ENCODE results near the gene ECHS1. TPM values are rescaled to one million over a fixed set of nuclear protein-coding genes. Genes with fewer than 3 reads are reported as not detected.

ECHS1 gene
- total and polyA plus RNA-seq, 10 of the 15 experiments (the other 5 are each of a cell fraction or from before 2014, with no cell fraction given) = 32.7 to 164 (median 62.4) TPM

GRCh38 chr10:133388236-133388972 lies 15.2 kb upstream of the ECHS1 start (continued):
- TF ChIP-seq NKRF (conservative IDR thresholded peaks at IDR 0.05) (no peak), RFX5 (IDR thresholded peaks at IDR 0.05; ENCODE audit: low read depth, low read length) (no peak), IKZF1 (conservative IDR thresholded peaks at IDR 0.05) (no peak; the same call in 1 of the 2 replicates), SMAD5 (IDR thresholded peaks at IDR 0.05; ENCODE audit: low read depth) (peak; percentile 45), ZZZ3 (IDR thresholded peaks at IDR 0.05; ENCODE audit: control insufficient read depth, insufficient read length, low read depth) (no peak), NR2C1 (IDR thresholded peaks at IDR 0.05) (peak; percentile 53), ZBED1 (IDR thresholded peaks at IDR 0.05; ENCODE audit: borderline replicate concordance) (no peak), STAT1 (conservative IDR thresholded peaks at IDR 0.05) (no peak), NBN (IDR thresholded peaks at IDR 0.05) (no peak), RAD51 (IDR thresholded peaks at IDR 0.05) (no peak), TARDBP (IDR thresholded peaks at IDR 0.05; ENCODE audit: borderline replicate concordance) (no peak), RELB (IDR thresholded peaks at IDR 0.05; ENCODE audit: low read depth) (peak; percentile 86), SREBF1 (IDR thresholded peaks at IDR 0.05; ENCODE audit: low read length) (no peak), SMC3 (IDR thresholded peaks at IDR 0.05; ENCODE audit: borderline replicate concordance, low read length) (no peak), HCFC1 (IDR thresholded peaks at IDR 0.05; ENCODE audit: low read length) (no peak; the same call in 1 of the 2 replicates), ELK1 (IDR thresholded peaks at IDR 0.05; ENCODE audit: low read depth, low read length) (no peak), USF1 (IDR thresholded peaks at IDR 0.05; ENCODE audit: borderline replicate concordance, extremely low read length, insufficient read depth, low read depth, low read length) (no peak), TAF1 (IDR thresholded peaks at IDR 0.05; ENCODE audit: borderline replicate concordance, low read depth, low read length) (peak; percentile 50; the same call in 1 of the 2 replicates), USF2 (IDR thresholded peaks at IDR 0.05; ENCODE audit: borderline replicate concordance, low read depth, low read length) (no peak), NR2C2 (IDR thresholded peaks at IDR 0.05; ENCODE audit: borderline replicate concordance, control insufficient read depth, insufficient read length, low read depth) (no peak), MTA2 (IDR thresholded peaks at IDR 0.05; ENCODE audit: low read depth) (no peak), MYC (IDR thresholded peaks at IDR 0.05; ENCODE audit: insufficient read depth, insufficient read length, insufficient replicate concordance, low read length, severe bottlenecking) (no peak), POLR2A (IDR thresholded peaks at IDR 0.05; ENCODE audit: low read depth, low read length) (no peak; the same call in 1 of the 2 replicates), RBBP5 (conservative IDR thresholded peaks at IDR 0.05) (no peak), STAT3 (IDR thresholded peaks at IDR 0.05; ENCODE audit: low read depth, low read length) (no peak)

Data from GM12878 (cell line).